ENCODE data around the gene BICDL1.

Gene BICDL1

DNA sequence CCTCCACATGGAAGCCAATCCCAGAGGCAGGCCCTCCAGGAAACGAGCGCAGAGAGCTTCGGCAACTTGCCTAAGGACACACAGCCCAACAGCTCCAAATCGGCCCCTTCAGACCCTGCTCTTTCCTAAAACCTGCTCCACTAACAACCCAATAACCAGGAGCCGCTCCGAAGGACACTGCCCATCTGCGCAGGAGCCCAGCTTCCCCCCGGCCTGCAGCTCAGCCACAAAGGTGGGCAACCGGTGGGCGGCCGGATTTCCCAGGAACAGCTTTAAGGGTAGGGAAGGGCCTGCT, 114.0 kb downstream of the BICDL1 start:
- DNase-seq, result no peak

GRCh38 chr12:120103371-120103770, 114.3 kb downstream of the BICDL1 start:
- no peak for DNase-seq

- DNase-seq, result no peak
Observed at GRCh38 chr12:120106151-120106550, 117.1 kb downstream of the BICDL1 start.

GRCh38 chr12:120109570-120110267, 120.7 kb downstream of the BICDL1 start:
- DNase-seq, result no peak

GRCh38 chr12:120110550-120111501, 121.8 kb downstream of the BICDL1 start:
- no peak for DNase-seq

DNA sequence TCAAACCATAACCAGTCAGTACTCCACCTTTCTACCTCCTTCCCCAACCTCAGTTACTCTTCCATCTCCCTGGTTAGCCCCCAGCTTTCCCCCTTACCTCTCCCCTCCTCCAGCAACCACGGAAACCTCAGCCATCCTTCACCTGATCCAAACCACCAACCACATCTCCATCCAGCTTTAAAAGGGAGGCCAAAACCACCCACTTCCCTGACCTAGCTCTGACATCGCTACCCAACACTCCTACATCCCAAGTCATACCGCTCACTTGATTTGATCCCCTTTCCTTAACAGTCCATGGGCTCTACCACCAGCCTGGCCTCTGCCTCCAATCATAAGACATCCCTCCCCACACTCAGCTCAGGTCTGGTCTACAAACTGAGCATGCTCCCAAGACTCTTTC, 126.0 kb downstream of the BICDL1 start:
- DNase-seq, result no peak

- peak; percentile 43 for DNase-seq
Observed at GRCh38 chr12:120115692-120116440, 126.8 kb downstream of the BICDL1 start.

DNA sequence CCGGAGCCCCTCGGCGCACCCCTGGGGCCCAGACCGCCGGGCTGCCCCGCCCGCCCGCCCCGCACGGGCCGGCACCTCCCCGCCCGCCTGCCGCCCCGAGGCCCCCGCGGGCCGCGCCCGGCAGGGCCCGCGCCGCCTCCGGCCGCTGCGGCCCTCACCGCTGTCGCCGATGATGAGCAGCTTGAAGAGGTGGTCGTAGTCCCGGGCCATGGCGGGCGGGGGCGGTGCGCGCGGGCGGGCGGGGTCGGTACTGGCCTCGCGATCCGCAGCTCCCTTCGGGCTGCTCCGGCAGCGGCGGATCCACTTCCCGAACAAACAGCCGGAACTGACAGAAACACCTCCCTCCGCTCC, 127.4 kb downstream of the BICDL1 start, which contains the start of gene RAB35:
Gene RAB35, minus strand, starts transcription at position 313 of the 351 bp plus-strand sequence. Its CDS starts 103 bp downstream, at position 210.
- no peak for DNase-seq

- DNase-seq, result peak; percentile 98
Observed at GRCh38 chr12:120116792-120117651, 128.0 kb downstream of the BICDL1 start.

DNA sequence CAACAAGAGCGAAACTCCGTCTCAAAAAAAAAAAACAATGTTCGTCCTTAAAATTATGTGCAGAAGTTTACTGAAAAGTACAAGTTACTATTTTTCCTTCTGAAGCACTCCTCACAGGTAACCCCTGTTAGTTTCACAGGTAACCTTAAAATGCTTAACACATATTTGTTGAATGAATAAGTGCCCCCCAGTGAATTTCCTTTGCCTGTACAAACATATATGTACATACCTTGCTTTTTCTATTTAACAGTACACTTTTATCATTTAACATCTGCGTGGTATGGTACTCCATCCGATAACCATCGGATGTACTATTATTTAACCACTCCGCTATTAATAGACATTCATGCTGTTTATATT, 128.9 kb downstream of the BICDL1 start:
- DNase-seq, result no peak

DNA sequence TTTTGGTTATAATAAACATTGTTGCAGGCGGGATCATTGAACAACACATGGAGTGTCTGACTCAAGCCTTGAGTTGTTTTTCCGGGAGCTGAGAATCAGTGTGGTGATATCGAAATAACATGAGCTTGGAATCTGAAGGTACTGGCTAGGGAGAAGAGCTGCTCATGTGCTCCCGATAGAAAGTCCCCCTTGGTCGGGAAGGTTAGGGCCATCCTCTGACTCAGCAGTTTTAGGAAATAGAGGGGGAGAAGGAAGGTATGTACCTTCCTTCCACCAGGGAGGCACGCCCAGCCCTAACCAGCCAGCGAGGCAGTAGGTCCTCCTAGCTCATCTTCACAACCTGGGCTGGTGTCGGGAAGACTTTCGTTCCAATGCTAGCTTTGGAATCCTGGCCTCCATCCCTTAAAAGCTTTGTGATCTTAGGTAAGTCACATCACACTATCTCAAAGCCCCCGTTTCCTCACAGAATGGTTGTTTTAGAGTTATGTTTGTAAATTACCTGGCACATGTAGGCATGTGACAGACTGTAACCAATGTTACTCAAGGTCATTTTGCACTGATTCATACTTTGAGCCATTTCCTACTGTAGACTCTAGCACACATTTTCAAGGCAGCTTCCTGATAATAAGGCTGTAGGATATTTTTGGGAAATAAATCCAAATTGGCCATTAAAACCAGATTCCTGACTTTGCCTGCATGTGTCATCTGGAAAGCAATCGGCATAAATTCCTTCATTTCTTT, 129.5 kb downstream of the BICDL1 start:
- no peak for DNase-seq

GRCh38 chr12:120119271-120119973, 130.4 kb downstream of the BICDL1 start:
- DNase-seq, result no peak

DNA sequence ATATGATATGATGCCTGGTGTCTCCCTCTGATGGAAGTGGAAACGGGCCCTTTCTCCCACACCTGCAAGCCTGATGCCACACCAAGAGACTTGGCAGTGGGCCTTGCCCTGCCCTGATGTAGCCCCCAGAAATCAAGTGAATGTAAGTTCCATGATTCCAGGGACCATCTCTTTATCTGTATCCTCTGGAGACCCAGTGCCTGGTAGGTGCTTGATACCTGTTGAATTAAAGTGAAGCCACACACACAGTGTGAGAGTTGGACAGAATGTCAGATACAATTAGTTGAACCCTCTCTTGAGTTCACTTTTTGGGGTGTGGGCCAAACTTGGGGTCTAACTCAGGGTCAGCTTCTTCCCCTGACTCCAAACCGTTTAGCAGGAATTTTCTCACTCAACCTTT, 132.3 kb downstream of the BICDL1 start:
- DNase-seq, result no peak

DNA sequence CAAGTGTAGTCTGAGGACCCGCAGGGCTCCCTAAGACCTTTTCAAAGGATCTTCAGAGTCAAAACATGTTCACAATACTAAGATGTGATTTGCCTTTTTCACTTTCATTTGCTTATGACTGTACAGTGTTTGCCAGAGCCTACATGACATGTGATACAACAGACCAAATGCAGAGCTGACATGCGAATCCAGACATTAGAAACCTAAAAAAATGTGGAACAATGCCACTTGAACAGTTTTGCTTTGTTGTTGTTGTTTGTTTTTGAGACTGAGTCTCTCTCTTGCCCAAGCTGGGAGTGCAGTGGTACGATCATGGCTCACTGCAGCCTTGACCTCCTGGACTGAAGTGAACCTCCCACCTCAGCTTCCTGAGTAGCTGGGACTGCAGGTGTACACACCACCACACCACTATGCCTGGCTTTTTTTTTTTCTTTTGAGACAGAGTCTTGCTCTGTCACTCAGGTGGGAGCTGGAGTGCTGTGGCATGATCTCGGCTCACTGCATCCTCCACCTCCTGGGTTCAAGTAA, 132.8 kb downstream of the BICDL1 start:
- no peak for DNase-seq

DNA sequence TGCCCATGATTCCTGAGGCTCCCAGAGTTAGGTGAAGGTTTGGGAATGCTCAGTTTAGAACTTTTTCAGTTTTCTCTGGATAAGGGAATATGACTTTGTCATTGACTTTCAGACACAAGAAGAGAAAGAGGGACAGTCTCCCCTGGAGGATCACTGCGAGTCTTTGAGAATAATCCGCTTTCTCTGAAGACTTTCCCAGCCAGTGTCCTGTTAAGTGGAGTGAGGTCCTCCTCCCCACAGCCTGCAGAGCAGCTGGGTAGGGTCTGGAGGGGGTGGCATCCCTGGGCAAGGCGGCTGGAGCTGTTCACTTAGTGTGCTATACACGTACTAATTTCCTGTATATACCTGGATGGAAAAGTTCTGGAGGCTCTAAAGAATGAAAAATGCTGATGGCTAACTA, 136.0 kb downstream of the BICDL1 start:
- DNase-seq, result no peak

DNA sequence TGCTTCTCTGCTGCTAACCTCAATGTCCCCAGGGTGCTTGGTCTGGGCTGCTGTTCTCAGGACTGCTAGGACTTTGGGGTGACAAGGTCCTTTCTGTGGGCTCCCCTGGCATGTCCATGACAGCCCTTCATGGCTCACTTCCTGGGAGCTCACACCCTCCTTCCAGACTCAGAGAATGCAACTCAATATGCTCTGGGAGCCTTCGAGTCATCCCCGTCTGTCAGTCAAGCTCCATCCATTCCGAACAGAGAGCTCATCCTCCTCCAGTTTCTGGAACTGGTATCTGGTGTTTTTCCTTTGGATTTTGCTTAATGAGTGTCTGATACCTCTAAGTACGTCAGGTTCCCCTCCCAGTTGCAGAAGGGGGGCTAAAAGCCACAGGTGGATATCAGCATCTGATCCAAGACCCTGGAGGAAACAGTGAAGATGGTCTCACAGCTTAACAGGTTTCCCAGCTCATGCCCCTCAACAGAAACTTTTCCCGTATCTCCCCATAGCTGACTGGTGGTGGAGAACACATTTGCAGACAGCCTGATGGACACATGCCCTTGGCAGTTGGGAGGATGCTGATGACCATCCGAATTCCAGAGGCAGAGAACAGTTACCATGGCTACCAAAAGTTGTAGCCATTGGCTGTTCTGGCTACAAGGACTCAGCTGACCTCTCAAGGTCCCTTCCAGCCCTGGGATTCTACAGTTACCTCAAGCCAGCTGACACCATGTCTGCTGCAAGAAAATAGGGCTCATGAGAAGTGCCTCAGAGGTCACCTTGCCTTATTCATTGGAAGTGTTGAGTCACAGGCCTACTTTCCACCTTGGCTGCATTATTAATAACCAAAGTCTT, 137.0 kb downstream of the BICDL1 start:
- no peak for DNase-seq

GRCh38 chr12:120126635-120127005, 137.6 kb downstream of the BICDL1 start:
- no peak for DNase-seq

- no peak for DNase-seq
Observed at GRCh38 chr12:120130011-120130410, 141.0 kb downstream of the BICDL1 start.

- no peak for DNase-seq
Observed at GRCh38 chr12:120131116-120131515, 142.1 kb downstream of the BICDL1 start.

Measured in eye (tissue), 1 donor.